HCT116 (cell line): Measurements from ENCODE around the gene WNK1.

Experiments
- CTCF ChIP-seq, 3 experiments: fragments of 200-600 bp in 1 of 3; sonication (generic) in 1 of 3; IDR thresholded peaks in 2 of 3; conservative IDR thresholded peaks in 1 of 3; 2 replicates each; pipeline ENCODE4 v1.5.1; 2012 to 2017; ENCODE audit warnings: low read depth in 2 of 3, low read length in 2 of 3, antibody characterized with exemption in 1 of 3, borderline replicate concordance in 1 of 3, control low read depth in 1 of 3, mild to moderate bottlenecking in 1 of 3, mixed read lengths in 1 of 3, mixed run types in 1 of 3, moderate library complexity in 1 of 3; ENCODE audit not compliant: insufficient read depth in 1 of 3
- POLR2A ChIP-seq: IDR thresholded peaks from 2 replicates; pipeline ENCODE4 v1.7.0; 2011; ENCODE audit warnings: borderline replicate concordance; ENCODE audit not compliant: insufficient read depth, insufficient read length; ENCODE audit errors: extremely low read depth
- POLR2AphosphoS5 ChIP-seq: IDR thresholded peaks from 2 replicates; pipeline ENCODE4 v1.6.1; 2011; ENCODE audit warnings: mild to moderate bottlenecking, low read depth, low read length, moderate library complexity
- REST ChIP-seq: IDR thresholded peaks from 2 replicates; pipeline ENCODE4 v1.6.1; 2012; ENCODE audit warnings: low read depth
- SIN3A ChIP-seq: IDR thresholded peaks from 2 replicates; pipeline ENCODE4 v1.6.1; 2012; ENCODE audit warnings: low read depth

- TF ChIP-seq REST (no peak), POLR2A (no peak), POLR2AphosphoS5 (no peak), SIN3A (no peak), CTCF (IDR thresholded peaks at IDR 0.05 in 2 of 3, conservative IDR thresholded peaks at IDR 0.05 in 1 of 3; ENCODE audit: borderline replicate concordance in 1 of 3, insufficient read depth in 1 of 3, low read depth in 2 of 3, low read length in 2 of 3) (no peak)
Measured at GRCh38 chr12:904010-904414, 151.6 kb downstream of the WNK1 start.
